ENCODE results near the gene KLF6. TPM values are rescaled to one million over a fixed set of nuclear protein-coding genes. Genes with fewer than 3 reads are reported as not detected.

The KLF6 gene
- total and polyA plus RNA-seq, 7 experiments from 2014 or later, result 142 to 1,870 (median 168) TPM

DNA sequence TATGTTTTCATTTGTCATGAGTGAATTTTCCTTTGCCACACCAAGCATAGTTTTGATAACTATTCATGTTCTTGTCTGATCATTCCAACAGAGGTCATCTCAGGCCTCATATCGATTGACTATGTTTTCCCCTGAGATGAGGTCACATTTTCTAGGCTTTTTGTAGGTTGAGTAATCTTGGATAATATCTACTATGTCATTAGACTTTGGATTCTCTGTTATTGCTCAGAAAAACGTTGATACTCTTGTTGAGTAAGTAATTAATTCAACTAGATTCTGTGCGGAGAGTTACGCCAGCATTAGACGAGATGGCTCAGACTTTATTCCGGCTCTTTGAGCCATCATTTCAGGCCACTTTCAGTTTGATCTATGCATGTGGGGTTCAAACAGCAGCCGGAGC lies 57.7 kb downstream of the KLF6 start:
- Mint-ChIP-seq H3K27me3 (peaks cover 0 to 38% (median 0%) of the 10 kb centered on the region in 5 donors), H3K4me3 (no peak overlapping the region), H3K4me1 (peaks cover 0 to 7% (median 0%) of the 10 kb centered on the region in 7 donors), H3K36me3 (peaks cover 0 to 5% (median 2%) of the 10 kb centered on the region in 5 donors), H3K9me3 (peaks cover 0 to 14% (median 1%) of the 10 kb centered on the region in 11 donors), H3K27ac (no peak overlapping the region)
- no peaks in the 10 kb centered on the region for H3K36me3 ChIP-seq (ENCODE audit: control insufficient read depth in 2 of 3, insufficient read depth in 3 of 3, low read length in 3 of 3)
- DNase-seq (no peak), ATAC-seq (no peak)
- no peak overlapping the region for H3K4me3 ChIP-seq (ENCODE audit: low read length)
- POLR2A ChIA-PET, result no interaction called here
- intact Hi-C loops (cut with micrococcal nuclease), result no loop called here
- no peaks in the 10 kb centered on the region for H3K9me3 ChIP-seq (ENCODE audit: control insufficient read depth in 2 of 3, low read length in 3 of 3)
- no peak overlapping the region for H3K27ac ChIP-seq (ENCODE audit: low read depth, low read length)
- no peaks in the 10 kb centered on the region for H3K27me3 ChIP-seq (ENCODE audit: control insufficient read depth in 2 of 2, insufficient read depth in 2 of 2, low read length in 2 of 2)
- H3K4me1 ChIP-seq (ENCODE audit: control insufficient read depth in 2 of 2, insufficient read depth in 2 of 2, low read length in 2 of 2), result no peaks in the 10 kb centered on the region
- CTCF ChIA-PET, result no interaction called here

Measured in naive thymus-derived CD4-positive, alpha-beta T cell (primary cell).